K562 (cell line): ENCODE measurements around the gene ZDHHC8. TPM values are rescaled to one million over a fixed set of nuclear protein-coding genes. Genes with fewer than 3 reads are reported as not detected.
A peak's percentile ranks its signal among the peaks of the same experiment; 100 is the strongest.

Experiments used
- ATAC-seq: fragments of 200-7000 bp; cut with Tn5 transposase; 3 replicates; pipeline ENCODE4 v1.9.1; 2020; ENCODE audit warnings: moderate library complexity
- BruUV-seq: library from RNA; stranded (reverse); fragments of 400-500 nt; replicated peaks from 2 replicates; lab custom pipeline; 2021; lab: Mats Ljungman, UMichigan
- CTCF ChIA-PET: fragments of 300-600 bp; formaldehyde crosslinking; extraction: SDS; loops from one replicate; lab custom pipeline; 2021; ENCODE audit warnings: low intra/inter-chr PET ratio; lab: Yijun Ruan, JAX
- POLR2A ChIA-PET: fragments of 300-600, 350-650 bp; sonication (Branson Sonifier 250); formaldehyde crosslinking; extraction: SDS; loops from one replicate; lab custom pipeline; 2021; ENCODE audit warnings: antibody characterized with exemption, inconsistent platforms; lab: Yijun Ruan, JAX
- DNase-seq, 4 experiments: peaks; one replicate each; pipeline versions ENCODE4 v3.0.0 to v3.0.0-alpha.2; 2011 to 2018; ENCODE audit warnings: low spot score in 3 of 4, mixed read lengths in 3 of 4; ENCODE audit errors: extremely low read depth in 1 of 4
- FAIRE-seq: peaks from 2 replicates; lab custom pipeline; 2011; peaks lifted over from hg19 to GRCh38; lab: Jason Lieb, UNC
- H2AFZ ChIP-seq: 2 replicates; pipeline ENCODE4 v1.6.0; 2011; ENCODE audit warnings: low read depth, low read length, control low read depth, inconsistent platforms
- H3K27ac ChIP-seq: fragments of 200-600 bp; 3 replicates; pipeline ENCODE4 v1.8.0; 2011; ENCODE audit warnings: low read depth, mild to moderate bottlenecking, control low read depth, inconsistent platforms, low read length, moderate library complexity, mixed read lengths; ENCODE audit errors: extremely low read depth
- H3K27me3 ChIP-seq, 2 experiments: fragments of 300-600 bp in 1 of 2; 2 replicates in 1 of 2; 3 replicates in 1 of 2; pipeline versions ENCODE4 v1.6.0 to v1.8.0; 2011; ENCODE audit warnings: inconsistent platforms in 2 of 2, low read length in 2 of 2, mild to moderate bottlenecking in 1 of 2, mixed read lengths in 1 of 2, moderate library complexity in 1 of 2; ENCODE audit not compliant: control insufficient read depth in 2 of 2, insufficient read depth in 2 of 2
- H3K36me3 ChIP-seq: fragments of 300-600 bp; 3 replicates; pipeline ENCODE4 v1.8.0; 2011; ENCODE audit warnings: mild to moderate bottlenecking, low read length, inconsistent platforms; ENCODE audit not compliant: control insufficient read depth, insufficient read depth
- H3K4me1 ChIP-seq, 2 experiments: fragments of 200-600 bp in 1 of 2; replicated peaks in 1 of 2; 2 replicates in 1 of 2; 3 replicates in 1 of 2; pipeline versions ENCODE4 v1.5.1 to v1.8.0; 2011; ENCODE audit warnings: inconsistent platforms in 2 of 2, low read length in 2 of 2, mild to moderate bottlenecking in 1 of 2, mixed read lengths in 1 of 2, moderate library complexity in 1 of 2; ENCODE audit not compliant: control insufficient read depth in 2 of 2, insufficient read depth in 2 of 2
- H3K4me2 ChIP-seq: 2 replicates; pipeline ENCODE4 v1.6.1; 2011; ENCODE audit warnings: low read length, control low read depth, inconsistent platforms, mixed read lengths; ENCODE audit not compliant: insufficient read depth
- H3K4me3 ChIP-seq: fragments of 200-600 bp; sonication (generic), shearing (Covaris generic); 2 replicates; pipeline ENCODE4 v1.5.1; 2016; ENCODE audit warnings: control low read depth, inconsistent platforms
- H3K79me2 ChIP-seq: fragments of 200-600 bp; 3 replicates; pipeline ENCODE4 v1.8.0; 2011; ENCODE audit warnings: low read length, inconsistent platforms; ENCODE audit not compliant: control insufficient read depth, insufficient read depth
- H3K9ac ChIP-seq, 2 experiments: 2 replicates each; pipeline versions ENCODE4 v1.6.0 to v1.6.1; 2011; ENCODE audit warnings: low read depth in 2 of 2, low read length in 2 of 2, control low read depth in 1 of 2, inconsistent platforms in 1 of 2, mild to moderate bottlenecking in 1 of 2, mixed read lengths in 1 of 2; ENCODE audit not compliant: insufficient read depth in 1 of 2
- H3K9me1 ChIP-seq: one replicate; pipeline ENCODE4 v1.6.0; 2011; ENCODE audit warnings: inconsistent platforms, mild to moderate bottlenecking, low read length, moderate library complexity; ENCODE audit not compliant: control insufficient read depth, insufficient read depth
- H3K9me3 ChIP-seq: replicated peaks from 2 replicates; pipeline ENCODE4 v1.5.1; 2011; ENCODE audit warnings: low read depth, low read length, inconsistent platforms; ENCODE audit not compliant: control insufficient read depth, insufficient read depth
- H4K20me1 ChIP-seq: replicated peaks from 2 replicates; pipeline ENCODE4 v1.6.1; 2011; ENCODE audit warnings: low read length, inconsistent platforms, mixed read lengths; ENCODE audit not compliant: control insufficient read depth, insufficient read depth
- CHD1 ChIP-seq: fragments of 200-600 bp; sonication (generic); IDR thresholded peaks from one replicate; pipeline ENCODE4 v1.6.1; 2012; ENCODE audit warnings: mild to moderate bottlenecking, moderate library complexity, low read length, inconsistent platforms
- DMBX1 ChIP-seq: fragments of 250-450 bp; sonication (Bioruptor Pico); IDR thresholded peaks from 2 replicates; pipeline ENCODE4 v1.8.0; 2022; ENCODE audit warnings: inconsistent platforms, mild to moderate bottlenecking, moderate library complexity, borderline replicate concordance
- ELK1 ChIP-seq: sonication (generic); formaldehyde crosslinking; IDR thresholded peaks from 2 replicates; pipeline ENCODE4 v1.8.1; 2022; ENCODE audit warnings: missing genetic modification reagents
- ESRRB ChIP-seq: fragments of 250-450 bp; sonication (Bioruptor Pico); IDR thresholded peaks from 2 replicates; pipeline ENCODE4 v1.5.0; 2020; ENCODE audit warnings: mild to moderate bottlenecking, moderate library complexity, borderline replicate concordance
- FOXA1 ChIP-seq: fragments of 450-650 bp; IDR thresholded peaks from 2 replicates; pipeline ENCODE4 v1.6.1; 2016; ENCODE audit warnings: mild to moderate bottlenecking, borderline replicate concordance
- FOXO4 ChIP-seq: fragments of 450-650 bp; formaldehyde crosslinking; IDR thresholded peaks from 2 replicates; pipeline ENCODE4 v1.4.0; 2020; ENCODE audit warnings: mild to moderate bottlenecking, moderate library complexity
- FOXP1 ChIP-seq: sonication (generic); formaldehyde crosslinking; IDR thresholded peaks from 2 replicates; pipeline ENCODE4 v1.8.0; 2022; ENCODE audit warnings: mild to moderate bottlenecking, missing genetic modification reagents
- JUN ChIP-seq, 2 experiments: sonication (generic) in 1 of 2; formaldehyde crosslinking in 1 of 2; IDR thresholded peaks; 2 replicates each; pipeline versions ENCODE4 v1.6.1 to v1.8.0; 2012 to 2022; ENCODE audit warnings: borderline replicate concordance in 2 of 2, mild to moderate bottlenecking in 2 of 2, improper control_type of control experiment in 1 of 2, low read depth in 1 of 2, low read length in 1 of 2, missing genetic modification reagents in 1 of 2
- MYBL2 ChIP-seq, 2 experiments: fragments of 450-650 bp in 1 of 2; sonication (generic) in 1 of 2; formaldehyde crosslinking in 1 of 2; IDR thresholded peaks; 2 replicates each; pipeline versions ENCODE4 v1.6.1 to v1.8.1; 2017 to 2022; ENCODE audit warnings: borderline replicate concordance in 1 of 2, inconsistent platforms in 1 of 2, low read depth in 1 of 2, mild to moderate bottlenecking in 1 of 2, missing genetic modification reagents in 1 of 2, moderate library complexity in 1 of 2
- PRMT5 ChIP-seq: sonication (generic); formaldehyde crosslinking; IDR thresholded peaks from 2 replicates; pipeline ENCODE4 v1.5.0; 2020; ENCODE audit warnings: missing genetic modification reagents
- STAG1 ChIP-seq: sonication (generic); formaldehyde crosslinking; IDR thresholded peaks from 2 replicates; pipeline ENCODE4 v1.5.0; 2020; ENCODE audit warnings: missing genetic modification reagents, borderline replicate concordance
- TAF1 ChIP-seq: IDR thresholded peaks from 2 replicates; pipeline ENCODE4 v1.6.1; 2011; ENCODE audit warnings: mild to moderate bottlenecking, low read length, moderate library complexity; ENCODE audit not compliant: insufficient read depth, control insufficient read depth, severe bottlenecking; ENCODE audit errors: extremely low read depth
- TBL1XR1 ChIP-seq, 2 experiments: IDR thresholded peaks; 2 replicates each; pipeline ENCODE4 v1.6.1; 2012; ENCODE audit warnings: improper control_type of control experiment in 2 of 2, low read length in 2 of 2, mild to moderate bottlenecking in 1 of 2
- ZNF133 ChIP-seq: fragments of 250-450 bp; sonication (Bioruptor Pico); IDR thresholded peaks from 2 replicates; pipeline ENCODE4 v1.4.0; 2020; ENCODE audit warnings: mild to moderate bottlenecking
- ZNF175 ChIP-seq: fragments of 200-800 bp; sonication (Bioruptor generic); IDR thresholded peaks from 2 replicates; pipeline ENCODE4 v1.6.1; 2016; ENCODE audit warnings: low read depth, mild to moderate bottlenecking, missing genetic modification characterization, missing compliant biosample characterization
- ZNF655 ChIP-seq: fragments of 250-450 bp; sonication (Bioruptor Pico); IDR thresholded peaks from 2 replicates; pipeline ENCODE4 v1.5.0; 2021
- ZSCAN32 ChIP-seq: fragments of 450-650 bp; formaldehyde crosslinking; IDR thresholded peaks from 2 replicates; pipeline ENCODE4 v1.4.0; 2020; ENCODE audit warnings: mild to moderate bottlenecking, moderate library complexity
- WGBS: fragments of 100-300 bp; shearing (Covaris generic); methylation state at CpG from one replicate; pipeline ENCODE4 v1.1.6; 2016; ENCODE audit warnings: low coverage, mixed read lengths; ENCODE audit not compliant: insufficient coverage; ENCODE audit errors: missing lambda C conversion rate; 5-methylcytosine and 5-hydroxymethylcytosine counted together
- in situ Hi-C: fragments of 300-500 bp; cut with MboI; formaldehyde crosslinking; loops from 4 replicates; pipeline ENCODE4 v1.15.0; 2018; ENCODE audit warnings: inconsistent platforms, mixed read lengths
- intact Hi-C: fragments of 100-400 bp; cut with micrococcal nuclease; formaldehyde crosslinking; loops from 2 replicates; pipeline ENCODE4 v1.14.2; 2022
- polyA plus RNA-seq, 8 experiments: library from polyadenylated mRNA; depleted of rRNA in 4 of 8; stranded (reverse) in 5 of 8; unstranded in 3 of 8; fragments of >200 nt; fragmentation: Nextera tagmentation in 2 of 8; fragmentation: Illumina TruSeq in 1 of 8; extraction: Ambion mirVana in 2 of 8; extraction: Trizol in 1 of 8; gene quantifications; 2 replicates each; pipeline versions ENCODE4 v1.2.1 to v1.2.3, GENCODE V29; 2011 to 2014; ENCODE audit warnings: inconsistent platforms in 1 of 8, missing spikeins in 1 of 8
- total RNA-seq, 7 experiments: library from RNA; depleted of rRNA in 6 of 7; stranded (reverse); fragments of >200 nt in 6 of 7; fragmentation: Illumina TruSeq in 2 of 7; extraction: Trizol in 2 of 7; gene quantifications; 2 replicates each; pipeline versions ENCODE4 v1.2.1 to v1.2.3, GENCODE V29; 2011 to 2021; ENCODE audit warnings: low replicate concordance in 1 of 7

ZDHHC8 gene
- total and polyA plus RNA-seq, 9 of the 15 experiments (the other 6 are each of a cell fraction or from before 2014, with no cell fraction given) = 0.04 to 109 (median 16.4) TPM

- H3K9ac ChIP-seq = peak overlapping the region in 1 of 2 experiments; percentile 30; a peak in 1 of 4 replicates
- 6% methylated on average over 11 of the region's 11 CpGs for WGBS
- in situ Hi-C loops (loop anchor here (25.0 kb wide), 1 partner anchor 514 kb away; no protein-coding TSS in a partner anchor), intact Hi-C loops (no loop called here)
- H3K4me3 ChIP-seq = no peak overlapping the region
- POLR2A ChIA-PET = interaction anchor here (0.7 to 0.8 kb wide), 2 partner anchors 195 to 287 kb away, joined by 3 read pairs; no protein-coding TSS in a partner anchor
- peaks cover 84 to 97% of the 10 kb centered on the region in 2 experiments; a peak in 4 of 5 replicates for H3K27me3 ChIP-seq
- no peaks in the 10 kb centered on the region for H3K9me1 ChIP-seq
- CTCF ChIA-PET = no interaction called here
- peaks cover 0 to 46% of the 10 kb centered on the region in 2 experiments; a peak in 1 of 5 replicates for H3K4me1 ChIP-seq
- no peak; the same call in 2 of the 3 replicates for ATAC-seq
- BruUV-seq = no TSS peak
- H3K4me2 ChIP-seq = no peak overlapping the region
- H3K79me2 ChIP-seq = no peaks in the 10 kb centered on the region
- H3K27ac ChIP-seq = no peak overlapping the region
- no peaks in the 10 kb centered on the region for H3K36me3 ChIP-seq
- peaks cover 56% of the 10 kb centered on the region for H4K20me1 ChIP-seq
- H2AFZ ChIP-seq = no peak overlapping the region
- FAIRE-seq = no peak
- H3K9me3 ChIP-seq = no peaks in the 10 kb centered on the region
- DNase-seq = no peak
- TF ChIP-seq ZNF133 = no peak
- TF ChIP-seq FOXO4 (CRISPR knock-in tag) = no peak
- TF ChIP-seq FOXA1 = no peak
- TF ChIP-seq STAG1 (CRISPR knock-in tag) = 0 out of 2 replicates have a peak, but pooled peaks have one; percentile 23
- peak; percentile 29 for TF ChIP-seq CHD1
- TF ChIP-seq ZNF655 (CRISPR knock-in tag) = no peak
- no peak for TF ChIP-seq ZNF175 (CRISPR knock-in tag)
- 0 out of 2 replicates have a peak, but pooled peaks have one; percentile 20 for TF ChIP-seq ELK1 (CRISPR knock-in tag)
- 0 out of 2 replicates have a peak, but pooled peaks have one; percentile 29 for TF ChIP-seq PRMT5 (CRISPR knock-in tag)
- no peak for TF ChIP-seq ZSCAN32 (CRISPR knock-in tag)
- no peak for TF ChIP-seq JUN (IDR thresholded peaks at IDR 0.05; ENCODE audit: borderline replicate concordance, low read depth, low read length)
- TF ChIP-seq JUN (CRISPR knock-in tag; IDR thresholded peaks at IDR 0.05; ENCODE audit: borderline replicate concordance) = peak; percentile 66
- no peak for TF ChIP-seq DMBX1 (CRISPR knock-in tag)
- no peak for TF ChIP-seq ESRRB (CRISPR knock-in tag)
- TF ChIP-seq TAF1 = no peak
- 0 out of 2 replicates have a peak, but pooled peaks have one; percentile 6 for TF ChIP-seq FOXP1
- 0 out of 4 replicates have a peak, but pooled peaks of 1 of the 2 experiments have one; percentile 30 for TF ChIP-seq TBL1XR1 (IDR thresholded peaks at IDR 0.05; ENCODE audit: low read length in 2 of 2)
- no peak for TF ChIP-seq MYBL2 (IDR thresholded peaks at IDR 0.05; ENCODE audit: low read depth)
- 0 out of 2 replicates have a peak, but pooled peaks have one; percentile 68 for TF ChIP-seq MYBL2 (CRISPR knock-in tag; IDR thresholded peaks at IDR 0.05; ENCODE audit: borderline replicate concordance)
These were observed 41.6 kb downstream of the ZDHHC8 start for GRCh38 chr22:20173246-20173645.
